GM10266 (cell line): Measurements from ENCODE around the gene AGFG1.
"Not testable (repeated sequence)": the region's sequence is repeated elsewhere in the genome, so short reads cannot be mapped to it uniquely, and the experiment has no call there.

Source experiments
- DNase-seq: peaks from one replicate; pipeline ENCODE4 v3.0.0; 2012; ENCODE audit errors: extremely low spot score
- CTCF ChIP-seq: IDR thresholded peaks from 2 replicates; pipeline ENCODE4 v1.5.1; 2012; ENCODE audit warnings: mild to moderate bottlenecking, low read depth; ENCODE audit not compliant: control insufficient read depth, insufficient read depth; ENCODE audit errors: missing control alignments

Gene AGFG1

GRCh38 chr2:227536445-227536844 lies 64.5 kb downstream of the AGFG1 start:
- no peak for TF ChIP-seq CTCF
- no peak for DNase-seq

GRCh38 chr2:227539465-227539956 lies 67.6 kb downstream of the AGFG1 start:
- no peak for DNase-seq
- TF ChIP-seq CTCF = no peak

GRCh38 chr2:227540352-227540751 lies 68.4 kb downstream of the AGFG1 start:
- DNase-seq = not testable (repeated sequence)

DNA sequence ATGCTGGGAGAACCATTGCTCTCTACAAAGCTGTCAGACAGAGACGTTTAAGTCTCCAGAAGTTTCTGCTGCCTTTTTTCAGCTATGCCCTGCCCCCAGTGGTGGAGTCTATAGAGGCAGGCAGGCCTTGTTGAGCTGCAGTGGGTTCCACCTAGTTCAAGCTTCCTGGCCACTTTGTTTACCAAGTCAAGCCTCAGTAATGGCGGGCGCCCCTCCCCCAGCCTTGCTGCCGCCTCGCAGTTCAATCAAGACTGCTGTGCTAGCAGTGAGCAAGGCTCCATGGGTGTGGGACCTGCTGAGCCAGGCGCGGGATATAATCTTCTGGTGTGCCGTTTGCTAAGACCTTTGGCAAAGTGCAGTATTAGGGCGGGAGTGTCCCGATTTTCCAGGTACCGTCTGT lies 74.0 kb downstream of the AGFG1 start:
- DNase-seq = no peak

GRCh38 chr2:227551836-227552235 lies 79.9 kb downstream of the AGFG1 start:
- no peak for TF ChIP-seq CTCF
- DNase-seq = no peak

More for the DNA sequence above, 74.0 kb downstream of the AGFG1 start:
- TF ChIP-seq CTCF = peak; percentile 17

- TF ChIP-seq CTCF = no peak
- no peak for DNase-seq
Observed at GRCh38 chr2:227562581-227562980, 90.6 kb downstream of the AGFG1 start.

- DNase-seq = no peak
- TF ChIP-seq CTCF = no peak
Observed at GRCh38 chr2:227565080-227565479, 93.1 kb downstream of the AGFG1 start.

DNA sequence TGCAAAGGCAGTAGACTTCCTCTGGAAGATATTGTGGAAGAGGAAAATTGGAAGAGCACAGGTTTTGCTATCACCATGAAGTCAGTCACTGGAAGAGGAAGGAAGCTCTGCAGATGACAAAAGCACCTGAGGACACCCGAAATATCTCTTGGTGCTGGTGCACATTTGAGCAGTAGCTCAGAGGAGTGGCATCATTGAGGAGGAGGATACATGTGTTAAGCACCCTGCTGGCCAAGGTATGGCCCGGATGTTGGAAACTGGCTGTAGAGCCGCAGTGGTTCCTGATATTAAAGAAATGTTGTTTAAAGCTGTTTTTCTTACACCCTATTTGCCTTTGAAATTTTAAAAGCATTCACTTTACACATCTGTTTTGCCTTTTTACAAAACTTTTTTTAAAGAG lies 94.1 kb downstream of the AGFG1 start:
- no peak for DNase-seq
- no peak for TF ChIP-seq CTCF
